H1 (cell line): Measurements from ENCODE around the gene ZMYND15. TPM values are rescaled to one million over a fixed set of nuclear protein-coding genes. Genes with fewer than 3 reads are reported as not detected.

Experiments
- CTCF ChIA-PET: fragments of 300-600 bp; sonication (Branson Sonifier 250); formaldehyde crosslinking; loops from one replicate; lab custom pipeline; 2021; ENCODE audit not compliant: partially characterized antibody; lab: Charles Lee
- POLR2A ChIA-PET: fragments of 300-600 bp; sonication (Branson Sonifier 250); formaldehyde crosslinking; loops from one replicate; lab custom pipeline; 2021; ENCODE audit warnings: inconsistent platforms; ENCODE audit not compliant: partially characterized antibody; lab: Charles Lee
- DNase-seq, 2 experiments: peaks; one replicate each; pipeline versions ENCODE4 v3.0.0 to v3.0.0-alpha.2; 2010 to 2022; ENCODE audit warnings: low spot score in 2 of 2, low read depth in 1 of 2, mixed read lengths in 1 of 2
- FAIRE-seq: peaks from 2 replicates; lab custom pipeline; 2011; peaks lifted over from hg19 to GRCh38; lab: Jason Lieb, UNC
- H2AFZ ChIP-seq: 2 replicates; pipeline ENCODE4 v1.8.1; 2012; ENCODE audit warnings: low read length, inconsistent platforms
- H2AK5ac ChIP-seq: 2 replicates; pipeline ENCODE4 v1.6.1; 2013; ENCODE audit warnings: low read depth, low read length
- H2BK120ac ChIP-seq: replicated peaks from 2 replicates; pipeline ENCODE3; 2013; ENCODE audit warnings: low read depth, low read length, inconsistent platforms
- H2BK12ac ChIP-seq: 2 replicates; pipeline ENCODE4 v1.6.1; 2013; ENCODE audit warnings: low read depth, low read length
- H2BK15ac ChIP-seq: 2 replicates; pipeline ENCODE4 v1.6.1; 2013; ENCODE audit warnings: low read length
- H2BK20ac ChIP-seq: 2 replicates; pipeline ENCODE4 v1.6.1; 2013; ENCODE audit warnings: low read length
- H2BK5ac ChIP-seq: 2 replicates; pipeline ENCODE4 v1.6.1; 2013; ENCODE audit warnings: low read depth, low read length
- H3K14ac ChIP-seq: 2 replicates; pipeline ENCODE4 v1.6.1; 2013; ENCODE audit warnings: inconsistent platforms; ENCODE audit not compliant: insufficient read length
- H3K18ac ChIP-seq: 2 replicates; pipeline ENCODE4 v1.6.1; 2013; ENCODE audit warnings: low read length; ENCODE audit errors: extremely low read depth
- H3K23ac ChIP-seq: 2 replicates; pipeline ENCODE4 v1.6.1; 2013; ENCODE audit warnings: inconsistent platforms; ENCODE audit not compliant: insufficient read length
- H3K23me2 ChIP-seq: 2 replicates; pipeline ENCODE4 v1.6.1; 2013; ENCODE audit warnings: low read depth, low read length
- H3K27ac ChIP-seq: 2 replicates; pipeline ENCODE4 v1.6.1; 2011; ENCODE audit warnings: low read depth, low read length, inconsistent platforms
- H3K27me3 ChIP-seq, 4 experiments: replicated peaks in 1 of 4; 1 replicate in 1 of 4; 2 replicates in 3 of 4; pipeline versions ENCODE4 v1.6.1 to v1.8.1; 2011 to 2013; ENCODE audit warnings: low read length in 3 of 4, mild to moderate bottlenecking in 3 of 4, inconsistent platforms in 2 of 4, mixed read lengths in 2 of 4, moderate library complexity in 1 of 4; ENCODE audit not compliant: control insufficient read depth in 3 of 4, insufficient read depth in 3 of 4; ENCODE audit errors: extremely low read depth in 1 of 4
- H3K36me3 ChIP-seq, 4 experiments: 2 replicates each; pipeline versions ENCODE4 v1.6.1 to v1.8.1; 2011 to 2013; ENCODE audit warnings: mild to moderate bottlenecking in 4 of 4, low read length in 3 of 4, moderate library complexity in 2 of 4, control low read depth in 1 of 4, inconsistent platforms in 1 of 4; ENCODE audit not compliant: insufficient read depth in 4 of 4, control insufficient read depth in 2 of 4
- H3K4ac ChIP-seq: replicated peaks from 2 replicates; pipeline ENCODE3; 2013; ENCODE audit warnings: low read length, low read depth, mixed read lengths, inconsistent platforms; ENCODE audit not compliant: insufficient read length
- H3K4me1 ChIP-seq, 4 experiments: replicated peaks in 1 of 4; 1 replicate in 1 of 4; 2 replicates in 3 of 4; pipeline versions ENCODE4 v1.6.1 to v1.8.1; 2011 to 2013; ENCODE audit warnings: low read length in 3 of 4, inconsistent platforms in 2 of 4, mixed read lengths in 1 of 4; ENCODE audit not compliant: insufficient read depth in 4 of 4, control insufficient read depth in 3 of 4
- H3K4me2 ChIP-seq, 2 experiments: 2 replicates each; pipeline versions ENCODE4 v1.6.1 to v1.8.1; 2011 to 2013; ENCODE audit warnings: low read depth in 2 of 2, low read length in 2 of 2, control low read depth in 1 of 2, inconsistent platforms in 1 of 2, mild to moderate bottlenecking in 1 of 2; ENCODE audit not compliant: insufficient read depth in 1 of 2
- H3K4me3 ChIP-seq, 4 experiments: fragments of 200-600, 300-600 bp in 1 of 4; sonication (generic), shearing (Covaris generic), sonication (Bioruptor Twin) in 1 of 4; 2 replicates each; pipeline versions ENCODE4 v1.5.1 to v1.8.1; 2011 to 2016; ENCODE audit warnings: low read length in 4 of 4, low read depth in 3 of 4, control low read depth in 2 of 4, inconsistent platforms in 2 of 4, mild to moderate bottlenecking in 2 of 4, mixed read lengths in 1 of 4, moderate library complexity in 1 of 4; ENCODE audit not compliant: insufficient read depth in 2 of 4; ENCODE audit errors: extremely low read depth in 1 of 4
- H3K56ac ChIP-seq: replicated peaks from 2 replicates; pipeline ENCODE3; 2013; ENCODE audit warnings: low read depth, mild to moderate bottlenecking, mixed read lengths, low read length, inconsistent platforms; ENCODE audit not compliant: insufficient read length
- H3K79me1 ChIP-seq: 2 replicates; pipeline ENCODE4 v1.6.1; 2013; ENCODE audit warnings: low read depth, low read length, control low read depth
- H3K79me2 ChIP-seq, 2 experiments: 2 replicates each; pipeline versions ENCODE4 v1.6.1 to v1.8.1; 2012 to 2013; ENCODE audit warnings: low read length in 2 of 2, mild to moderate bottlenecking in 2 of 2, inconsistent platforms in 1 of 2; ENCODE audit not compliant: insufficient read depth in 2 of 2, control insufficient read depth in 1 of 2
- H3K9ac ChIP-seq, 4 experiments: replicated peaks in 1 of 4; 1 replicate in 1 of 4; 2 replicates in 3 of 4; pipeline versions ENCODE4 v1.6.1 to v1.8.1; 2011 to 2013; ENCODE audit warnings: low read depth in 3 of 4, low read length in 3 of 4, control low read depth in 2 of 4, mild to moderate bottlenecking in 2 of 4, moderate library complexity in 2 of 4, inconsistent platforms in 1 of 4; ENCODE audit errors: extremely low read depth in 1 of 4
- H3K9me3 ChIP-seq, 2 experiments: 2 replicates each; pipeline versions ENCODE4 v1.6.1 to v1.8.1; 2012 to 2013; ENCODE audit warnings: mild to moderate bottlenecking in 2 of 2, moderate library complexity in 2 of 2, control low read depth in 1 of 2, inconsistent platforms in 1 of 2, low read depth in 1 of 2, low read length in 1 of 2, mixed read lengths in 1 of 2; ENCODE audit not compliant: insufficient read depth in 2 of 2
- H4K20me1 ChIP-seq, 2 experiments: replicated peaks in 1 of 2; 2 replicates each; pipeline versions ENCODE3 to v1.8.1; 2011 to 2013; ENCODE audit warnings: inconsistent platforms in 2 of 2, low read length in 2 of 2, mild to moderate bottlenecking in 1 of 2; ENCODE audit not compliant: insufficient read depth in 2 of 2, control insufficient read depth in 1 of 2
- H4K5ac ChIP-seq: 2 replicates; pipeline ENCODE4 v1.6.1; 2013; ENCODE audit warnings: low read length, low read depth, mixed read lengths, inconsistent platforms; ENCODE audit not compliant: insufficient read length
- H4K8ac ChIP-seq: 2 replicates; pipeline ENCODE4 v1.8.0; 2013; ENCODE audit warnings: mild to moderate bottlenecking, moderate library complexity, low read length, inconsistent platforms; ENCODE audit not compliant: insufficient read depth; ENCODE audit errors: extremely low read depth
- H4K91ac ChIP-seq: replicated peaks from 2 replicates; pipeline ENCODE3; 2013; ENCODE audit warnings: low read length, mixed read lengths, inconsistent platforms; ENCODE audit not compliant: insufficient read length
- EZH2 ChIP-seq: fragments of 200-600 bp; sonication (generic); IDR thresholded peaks from 2 replicates; pipeline ENCODE4 v1.7.1; 2012; ENCODE audit warnings: low read depth, mild to moderate bottlenecking, moderate library complexity, low read length, inconsistent platforms; ENCODE audit not compliant: severe bottlenecking
- KDM1A ChIP-seq: fragments of 200-600, 300-600 bp; sonication (generic); IDR thresholded peaks from 2 replicates; pipeline ENCODE4 v1.7.1; 2016; ENCODE audit warnings: mild to moderate bottlenecking, low read length, borderline replicate concordance
- MAX ChIP-seq: IDR thresholded peaks from 2 replicates; pipeline ENCODE4 v1.6.1; 2012; ENCODE audit warnings: inconsistent platforms
- NANOG ChIP-seq: IDR thresholded peaks from 2 replicates; pipeline ENCODE4 v1.6.1; 2011; ENCODE audit warnings: low read length, low read depth, mild to moderate bottlenecking, inconsistent platforms; ENCODE audit not compliant: insufficient read depth, poor library complexity, severe bottlenecking
- POU5F1 ChIP-seq: IDR thresholded peaks from 2 replicates; pipeline ENCODE4 v1.6.1; 2011; ENCODE audit warnings: low read depth, mild to moderate bottlenecking, low read length, moderate library complexity
- RBBP5 ChIP-seq: IDR thresholded peaks from 2 replicates; pipeline ENCODE4 v1.7.1; 2012; ENCODE audit warnings: low read depth, mild to moderate bottlenecking, inconsistent platforms, low read length, moderate library complexity, borderline replicate concordance
- RXRA ChIP-seq: IDR thresholded peaks from 2 replicates; pipeline ENCODE4 v1.6.1; 2011; ENCODE audit warnings: low read depth, mild to moderate bottlenecking, low read length, moderate library complexity; ENCODE audit not compliant: insufficient read depth
- SP1 ChIP-seq: IDR thresholded peaks from 2 replicates; pipeline ENCODE4 v1.6.1; 2011; ENCODE audit warnings: low read depth, low read length
- SP4 ChIP-seq: IDR thresholded peaks from 2 replicates; pipeline ENCODE4 v1.6.1; 2012; ENCODE audit warnings: low read length, inconsistent platforms
- SRF ChIP-seq: IDR thresholded peaks from 2 replicates; pipeline ENCODE4 v1.6.1; 2011; ENCODE audit warnings: mild to moderate bottlenecking, low read depth, low read length, moderate library complexity
- WGBS, 2 experiments: shearing (Covaris generic) in 1 of 2; methylation state at CpG; one replicate each; pipeline versions ENCODE4 v1.1.6 to v1.1.7; 2013 to 2015; ENCODE audit warnings: low lambda C conversion rate in 2 of 2, mixed read lengths in 2 of 2, inconsistent platforms in 1 of 2, low coverage in 1 of 2, missing lambda C conversion rate in 1 of 2; ENCODE audit not compliant: insufficient replicate concordance in 2 of 2, insufficient coverage in 1 of 2, insufficient read length in 1 of 2; ENCODE audit errors: extremely low coverage in 1 of 2, missing lambda C conversion rate in 1 of 2; 5-methylcytosine and 5-hydroxymethylcytosine counted together
- polyA plus RNA-seq, 7 experiments: library from polyadenylated mRNA; depleted of rRNA in 3 of 7; stranded (reverse) in 5 of 7; unstranded in 2 of 7; fragments of >200 nt in 5 of 7; fragments of 200-250 nt in 2 of 7; gene quantifications; 1 replicate in 5 of 7; 2 replicates in 1 of 7; 4 replicates in 1 of 7; pipeline versions ENCODE4 v1.2.1 to v1.2.3, GENCODE V29; 2011 to 2013; ENCODE audit warnings: missing spikeins in 2 of 7, mixed read lengths in 2 of 7
- total RNA-seq: library from RNA; stranded (reverse); fragmentation: NEBNext Ultra II Directional; extraction: Animal tissue kit (Norgen Biotek cat#: 25700); gene quantifications from 2 replicates; pipeline ENCODE4 v1.2.1, GENCODE V29; 2021

The ZMYND15 gene
- total and polyA plus RNA-seq, 2 of the 8 experiments (the other 6 are each of a cell fraction or from before 2014, with no cell fraction given), result 0.53 to 0.58 TPM

GRCh38 chr17:4735876-4736651, 3.6 kb upstream of the ZMYND15 start:
- WGBS, 2 experiments, result 76% methylated on average over 8 of the region's 9 CpGs; no CpG with 5 or more reads in 1 of the 2 experiments
- no peak overlapping the region for H4K5ac ChIP-seq
- POLR2A ChIA-PET, result interaction anchor here (0.6 to 1.2 kb wide), 3 partner anchors 27 to 122 kb away, joined by 3 to 6 read pairs (median 4); no protein-coding TSS in a partner anchor
- H3K4me3 ChIP-seq, result no peak overlapping the region
- H3K27me3 ChIP-seq, result peaks cover 29 to 47% (median 36%) of the 10 kb centered on the region in 4 experiments
- no peak overlapping the region for H2BK5ac ChIP-seq
- CTCF ChIA-PET, result interaction anchor here (0.6 to 2.1 kb wide), 5 partner anchors 46 to 170 kb away, joined by 3 to 6 read pairs (median 3); partner anchors contain the start of gene GLTPD2
- no peak overlapping the region for H2AFZ ChIP-seq
- no peak overlapping the region for H3K56ac ChIP-seq
- no peak overlapping the region for H2BK120ac ChIP-seq
- no peak for TF ChIP-seq NANOG
- TF ChIP-seq POU5F1, result no peak
- no peak for TF ChIP-seq SP1
- TF ChIP-seq MAX, result no peak
- TF ChIP-seq SP4, result no peak
- no peak for TF ChIP-seq EZH2
- TF ChIP-seq RBBP5, result no peak
- TF ChIP-seq RXRA, result no peak
- no peak for TF ChIP-seq KDM1A
- TF ChIP-seq SRF, result no peak
- no peaks in the 10 kb centered on the region for H3K79me2 ChIP-seq
- H3K23ac ChIP-seq, result no peak overlapping the region
- H3K36me3 ChIP-seq, result no peaks in the 10 kb centered on the region; a peak in 1 of 8 replicates
- no peak overlapping the region for H3K18ac ChIP-seq
- no peak overlapping the region for H3K14ac ChIP-seq
- peaks cover 0 to 10% (median 7%) of the 10 kb centered on the region in 4 experiments; a peak in 5 of 7 replicates for H3K4me1 ChIP-seq
- no peak overlapping the region for H2BK15ac ChIP-seq
- no peak overlapping the region for H2BK20ac ChIP-seq
- H3K4ac ChIP-seq, result no peak overlapping the region
- no peak overlapping the region for H4K8ac ChIP-seq
- no peak overlapping the region; the same call in 1 of the 2 replicates for H2AK5ac ChIP-seq
- H3K9me3 ChIP-seq, result no peaks in the 10 kb centered on the region; a peak in 1 of 4 replicates
- H3K4me2 ChIP-seq, result no peak overlapping the region
- no peak for DNase-seq
- no peak for FAIRE-seq
- peaks cover 2 to 6% of the 10 kb centered on the region in 2 experiments for H4K20me1 ChIP-seq
- no peaks in the 10 kb centered on the region for H3K79me1 ChIP-seq
- H3K23me2 ChIP-seq, result peaks cover 17% of the 10 kb centered on the region; the same call in 1 of the 2 replicates
- H4K91ac ChIP-seq, result no peak overlapping the region
- no peak overlapping the region for H3K9ac ChIP-seq
- H3K27ac ChIP-seq, result no peak overlapping the region
- no peak overlapping the region for H2BK12ac ChIP-seq
